ENCODE data around the gene RPLP2.

RPLP2 gene

DNA sequence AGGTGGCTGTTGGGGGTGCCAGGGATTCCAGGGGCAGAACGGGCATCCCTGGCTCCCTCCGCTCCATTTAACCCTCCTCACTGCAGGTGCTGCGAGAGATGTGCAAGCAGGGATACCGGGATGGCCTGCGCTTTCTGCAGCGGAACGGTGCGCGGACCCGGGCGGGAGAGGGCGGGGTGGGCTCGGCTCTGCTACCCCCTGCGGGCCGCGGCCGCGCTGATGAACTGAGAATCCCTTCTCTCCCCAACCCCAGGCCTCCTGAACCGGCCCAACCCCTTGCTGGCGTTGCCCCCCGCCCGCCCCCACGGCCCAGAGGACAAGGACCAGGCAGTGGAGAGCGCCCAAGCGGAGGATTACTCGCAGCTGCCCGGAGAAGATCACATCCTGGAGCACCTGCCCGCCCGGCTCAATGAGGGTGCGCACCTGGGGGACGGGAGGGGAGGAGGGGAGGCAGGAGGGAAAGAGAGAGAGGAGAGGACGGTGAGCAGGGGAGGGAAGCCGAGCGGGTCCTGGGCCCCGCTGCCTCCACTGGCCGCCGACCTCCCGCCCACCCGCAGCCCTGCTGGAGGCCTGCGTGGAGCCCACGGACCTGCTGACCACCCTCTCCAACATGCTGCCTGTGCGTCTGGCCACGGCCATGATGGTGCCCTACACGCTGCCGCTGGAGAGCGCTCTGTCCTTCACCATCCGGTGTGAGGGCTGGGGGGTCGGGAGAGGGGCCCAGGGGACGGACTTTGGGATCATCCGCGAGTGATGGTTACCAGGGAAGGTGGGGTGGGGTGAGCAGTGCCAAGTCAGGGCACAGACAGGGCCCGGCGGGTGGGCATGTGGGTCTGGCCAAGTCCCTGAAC is 13.9 kb downstream of the RPLP2 start:
- DNase-seq (ENCODE audit: low read depth in 3 of 3): no peak

DNA sequence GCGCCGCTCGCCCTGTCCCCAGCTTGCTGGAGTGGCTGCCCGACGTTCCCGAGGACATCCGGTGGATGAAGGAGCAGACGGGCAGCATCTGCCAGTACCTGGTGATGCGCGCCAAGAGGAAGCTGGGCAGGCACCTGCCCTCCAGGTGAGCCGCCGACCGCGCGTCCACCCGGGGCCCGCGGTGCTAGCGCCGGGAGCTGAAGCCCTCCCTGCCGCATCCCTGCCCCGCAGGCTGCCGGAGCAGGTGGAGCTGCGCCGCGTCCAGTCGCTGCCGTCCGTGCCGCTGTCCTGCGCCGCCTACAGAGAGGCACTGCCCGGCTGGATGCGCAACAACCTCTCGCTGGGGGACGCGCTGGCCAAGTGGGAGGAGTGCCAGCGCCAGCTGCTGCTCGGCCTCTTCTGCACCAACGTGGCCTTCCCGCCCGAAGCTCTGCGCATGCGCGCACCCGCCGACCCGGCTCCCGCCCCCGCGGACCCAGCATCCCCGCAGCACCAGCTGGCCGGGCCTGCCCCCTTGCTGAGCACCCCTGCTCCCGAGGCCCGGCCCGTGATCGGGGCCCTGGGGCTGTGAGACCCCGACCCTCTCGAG is 14.6 kb downstream of the RPLP2 start:
- no peak for DNase-seq (ENCODE audit: low read depth in 3 of 3)

DNA sequence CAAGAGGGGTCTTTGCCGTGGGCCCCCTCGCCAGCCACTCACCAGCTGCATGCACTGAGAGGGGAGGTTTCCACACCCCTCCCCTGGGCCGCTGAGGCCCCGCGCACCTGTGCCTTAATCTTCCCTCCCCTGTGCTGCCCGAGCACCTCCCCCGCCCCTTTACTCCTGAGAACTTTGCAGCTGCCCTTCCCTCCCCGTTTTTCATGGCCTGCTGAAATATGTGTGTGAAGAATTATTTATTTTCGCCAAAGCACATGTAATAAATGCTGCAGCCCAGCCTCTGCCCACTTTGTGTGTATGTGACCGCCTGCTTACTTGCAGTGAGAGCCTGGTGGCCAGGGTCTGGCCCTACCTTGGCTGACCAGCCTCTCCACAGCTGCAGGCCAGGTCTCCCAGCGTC is 15.2 kb downstream of the RPLP2 start:
- no peak for DNase-seq (ENCODE audit: low read depth in 3 of 3)

- DNase-seq (ENCODE audit: low read depth in 3 of 3): no peak
These were observed 15.8 kb downstream of the RPLP2 start for GRCh38 chr11:825366-826226.

- DNase-seq (ENCODE audit: low read depth in 3 of 3): no peak
These were observed 16.5 kb downstream of the RPLP2 start for GRCh38 chr11:826227-826621.

GRCh38 chr11:826836-827145 is 17.0 kb downstream of the RPLP2 start:
- no peak for DNase-seq (ENCODE audit: low read depth in 3 of 3)

GRCh38 chr11:827146-827896 is 17.6 kb downstream of the RPLP2 start:
- no peak for DNase-seq (ENCODE audit: low read depth in 3 of 3)

DNA sequence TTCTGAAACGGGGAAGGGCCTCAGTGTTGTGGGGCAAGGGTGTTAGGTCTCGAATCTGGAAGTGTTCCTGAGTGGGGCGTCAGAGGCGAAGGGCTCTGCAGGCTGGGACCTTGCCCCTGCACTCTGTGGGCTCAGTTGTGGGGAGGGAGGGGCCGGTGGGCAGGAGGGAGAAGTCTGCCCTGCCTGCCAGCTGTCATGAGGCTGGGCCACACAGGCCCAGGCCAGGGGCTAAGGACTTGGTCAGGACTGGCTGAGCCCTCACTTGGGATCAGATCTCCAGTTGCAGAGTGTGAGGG is 18.1 kb downstream of the RPLP2 start, which contains the start of gene CRACR2B:
TSS of gene CRACR2B (plus strand) at position 23 of the 296 bp plus-strand sequence. CDS start 689 bp downstream, outside the sequence.
- DNase-seq (ENCODE audit: low read depth in 3 of 3): no peak

DNA sequence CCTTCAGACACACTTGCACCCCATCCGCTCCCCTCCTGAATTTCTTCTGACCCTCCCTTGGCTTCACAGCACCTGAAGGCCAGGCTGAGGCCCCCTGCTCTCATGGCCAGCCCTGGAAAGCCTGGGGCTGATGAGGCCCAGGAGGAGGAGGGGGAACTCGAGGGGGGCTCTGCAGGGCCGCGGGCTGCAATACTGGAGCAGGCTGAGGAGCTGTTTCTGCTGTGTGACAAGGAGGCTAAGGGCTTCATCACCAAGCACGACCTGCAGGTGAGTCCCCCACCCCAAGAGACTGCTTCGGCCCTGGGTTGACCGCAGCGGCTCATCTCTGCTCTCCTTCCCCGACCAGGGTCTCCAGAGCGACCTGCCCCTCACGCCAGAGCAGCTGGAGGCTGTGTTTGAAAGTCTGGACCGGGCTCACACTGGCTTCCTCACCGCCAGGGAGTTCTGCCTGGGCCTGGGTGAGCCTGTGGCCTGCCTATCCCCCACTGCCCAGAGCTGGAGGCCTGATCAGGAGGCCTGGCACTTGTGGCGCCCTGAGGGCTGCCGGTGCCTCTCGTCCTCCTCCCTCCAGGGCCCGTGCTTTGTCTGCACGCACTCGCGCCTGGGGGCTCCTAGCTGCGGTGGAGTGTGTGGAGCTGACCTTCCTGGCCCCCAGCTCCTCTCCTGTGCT is 18.9 kb downstream of the RPLP2 start:
- DNase-seq (ENCODE audit: low read depth in 3 of 3): no peak

GRCh38 chr11:829176-829846 is 19.5 kb downstream of the RPLP2 start:
- DNase-seq (ENCODE audit: low read depth in 3 of 3): no peak

GRCh38 chr11:829847-830294 is 20.1 kb downstream of the RPLP2 start:
- DNase-seq (ENCODE audit: low read depth in 3 of 3): no peak

DNA sequence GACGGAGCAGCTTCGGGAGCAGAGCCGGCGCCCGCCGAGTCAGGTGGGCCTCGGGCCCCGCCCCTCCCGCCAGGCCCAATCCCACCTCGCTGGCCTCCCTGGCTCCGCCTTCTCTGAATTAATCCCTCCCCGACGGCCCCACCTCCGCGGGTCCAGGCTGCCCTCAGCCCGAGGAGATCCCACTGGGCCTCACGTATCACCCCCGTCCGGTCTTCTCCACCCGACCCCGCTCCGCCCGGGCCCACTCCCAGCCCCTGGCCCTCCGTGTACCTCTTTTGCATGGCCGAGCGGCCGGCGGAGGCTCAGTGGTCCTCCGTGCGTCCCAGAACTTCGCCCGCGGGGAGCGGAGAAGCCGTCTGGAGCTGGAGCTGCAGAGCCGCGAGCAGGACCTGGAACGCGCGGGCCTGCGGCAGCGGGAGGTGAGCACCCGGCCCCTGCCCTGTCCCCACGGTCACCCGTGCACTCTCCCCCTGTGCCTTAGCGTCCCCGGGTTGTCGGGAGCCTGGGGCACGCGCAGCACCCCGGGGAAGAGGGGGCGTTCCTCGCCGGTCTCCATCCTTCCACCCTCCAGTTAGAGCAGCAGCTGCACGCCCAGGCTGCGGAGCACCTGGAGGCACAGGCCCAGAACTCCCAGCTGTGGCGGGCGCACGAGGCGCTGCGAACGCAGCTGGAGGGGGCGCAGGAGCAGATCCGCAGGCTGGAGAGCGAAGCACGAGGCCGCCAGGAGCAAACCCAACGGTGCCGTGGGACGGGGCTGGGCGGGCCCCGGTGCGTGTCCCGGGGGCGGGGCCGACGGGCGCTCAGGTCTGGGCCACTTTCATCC is 20.7 kb downstream of the RPLP2 start:
- no peak for DNase-seq (ENCODE audit: low read depth in 3 of 3)

DNA sequence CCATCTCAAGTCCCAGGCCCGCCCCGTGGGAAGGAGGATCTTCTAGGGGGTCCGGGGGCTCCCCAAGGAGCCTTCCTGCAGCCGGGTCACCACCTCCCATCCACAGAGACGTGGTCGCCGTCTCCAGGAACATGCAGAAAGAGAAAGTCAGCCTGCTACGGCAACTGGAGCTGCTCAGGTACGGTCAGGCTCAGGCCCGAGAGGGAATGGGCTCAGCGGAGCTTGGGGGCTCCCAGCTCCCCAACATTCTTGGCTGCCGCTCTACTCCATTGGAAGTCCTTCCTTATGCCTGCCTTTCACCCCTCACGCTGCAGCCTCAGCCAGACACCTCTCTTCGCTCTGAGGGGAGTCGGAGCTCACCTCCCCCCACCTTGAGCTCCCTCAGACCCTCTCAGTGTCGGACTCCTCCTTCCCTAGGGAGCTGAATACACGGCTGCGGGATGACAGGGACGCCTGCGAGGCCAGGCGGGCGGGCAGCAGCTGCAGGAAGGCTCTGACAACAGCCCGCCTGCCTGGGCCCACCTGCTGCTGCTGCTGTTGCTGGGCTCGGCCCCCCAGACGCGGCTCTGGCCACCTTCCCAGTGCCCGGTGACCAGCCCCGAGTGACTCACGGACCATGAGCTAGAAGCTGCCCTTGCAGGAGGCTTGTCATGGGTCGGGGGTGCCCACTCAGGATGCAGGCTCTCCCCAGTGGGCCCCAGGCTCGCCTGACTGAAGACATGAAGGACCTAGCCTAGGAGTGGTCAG is 21.5 kb downstream of the RPLP2 start:
- no peak for DNase-seq (ENCODE audit: low read depth in 3 of 3)

DNA sequence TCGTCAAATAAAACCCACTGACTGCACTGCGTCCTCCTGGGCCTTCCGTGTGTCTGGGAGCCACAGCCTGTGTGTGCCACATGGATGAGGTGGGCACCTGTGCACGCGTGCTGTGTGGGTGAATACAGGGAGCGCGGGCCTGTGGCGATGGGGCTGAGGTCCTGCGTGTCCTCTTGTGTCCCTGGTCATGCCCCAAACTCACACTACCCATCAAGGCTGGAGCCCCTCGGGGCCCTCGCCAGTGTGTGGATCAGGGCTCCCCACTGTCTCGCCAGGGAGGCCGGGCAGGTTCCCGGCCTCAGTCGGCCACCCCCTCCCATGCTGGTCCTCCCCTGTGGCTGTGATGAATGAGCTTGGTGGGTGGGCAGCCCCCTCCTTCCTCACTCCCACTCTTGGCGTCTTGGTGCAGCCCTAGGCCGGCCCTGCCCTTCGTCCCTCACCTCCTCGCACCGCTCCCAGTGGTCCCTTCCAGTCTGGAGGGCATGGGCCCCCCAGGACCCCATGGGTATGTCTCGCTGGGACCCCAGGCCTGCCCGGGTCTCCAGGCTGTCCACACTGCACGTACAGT is 22.3 kb downstream of the RPLP2 start:
- DNase-seq (ENCODE audit: low read depth in 3 of 3): no peak

DNA sequence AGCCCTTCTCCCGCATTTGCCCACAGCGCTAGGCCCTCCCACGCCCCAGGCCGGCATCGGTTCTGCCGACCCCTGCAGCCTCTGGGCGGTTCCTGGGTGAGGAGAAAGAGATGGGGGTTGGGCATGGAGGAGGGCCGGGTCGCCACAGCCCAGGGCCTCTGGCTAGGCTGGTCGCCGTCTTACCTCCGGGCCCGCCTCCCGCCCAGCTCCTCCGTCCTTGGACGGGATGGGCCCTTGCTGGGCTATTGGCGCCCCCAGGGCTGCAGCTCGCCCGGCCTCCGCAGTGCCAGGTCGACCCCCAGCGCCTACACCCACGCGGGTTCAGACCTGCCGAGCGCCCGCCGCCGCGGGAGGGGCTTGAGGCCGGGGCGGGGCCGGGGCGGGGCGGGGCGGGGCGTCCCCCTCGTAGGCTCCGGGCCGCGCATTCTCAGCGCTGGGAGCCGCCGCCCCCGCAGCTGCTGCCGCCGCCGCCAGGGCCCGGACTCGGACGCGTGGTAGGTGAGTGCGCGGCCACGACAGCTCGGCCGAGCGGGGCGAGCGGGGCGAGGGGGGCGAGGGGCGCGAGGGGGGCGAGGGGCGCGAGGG is 22.9 kb downstream of the RPLP2 start, which contains the start of gene CD151:
TSS of gene CD151 (plus strand) at position 424 of the 585 bp plus-strand sequence. CDS start 3,118 bp downstream, outside the sequence.
- peak in 2 of 3 experiments; percentile 35 to 42 for DNase-seq (ENCODE audit: low read depth in 3 of 3)

GRCh38 chr11:833114-833791 is 23.5 kb downstream of the RPLP2 start:
- no peak for DNase-seq (ENCODE audit: low read depth in 3 of 3)

DNA sequence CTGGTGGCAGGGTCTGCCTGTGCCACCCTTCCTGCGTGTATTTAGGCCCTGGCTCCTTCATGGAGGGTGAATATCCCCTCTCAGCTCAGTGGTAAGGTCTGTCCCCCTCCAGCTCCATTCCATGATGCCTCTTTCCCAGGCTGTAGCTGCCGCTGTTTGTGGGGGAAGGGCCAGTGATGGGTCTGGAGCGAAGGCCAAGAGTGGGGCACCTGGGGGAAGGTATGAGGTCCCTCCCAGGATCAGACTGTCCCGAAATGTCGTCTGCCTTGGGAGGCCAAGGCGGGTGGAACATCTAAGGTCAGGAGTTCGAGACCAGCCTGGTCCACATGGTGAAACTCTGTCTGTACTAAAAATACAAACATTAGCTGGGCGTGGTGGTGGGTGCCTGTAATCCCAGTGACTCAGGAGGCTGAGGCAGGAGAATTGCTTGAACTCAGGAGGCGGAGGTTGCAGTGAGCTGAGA is 24.1 kb downstream of the RPLP2 start:
- no peak for DNase-seq (ENCODE audit: low read depth in 3 of 3)

All from stimulated activated CD4-positive, alpha-beta T cell treated with anti-CD3 and anti-CD28 coated beads, TNF-alpha, amount 100 ng/mL, for 4 hours (primary cell).